NCI-H187 treated with DMSO at 0.1 percent for 48 hours (cell line): Measurements from ENCODE around the gene SEPHS1.
"Not testable (repeated sequence)": the region's sequence is repeated elsewhere in the genome, so short reads cannot be mapped to it uniquely, and the experiment has no call there.

ENCODE experiments used
- DNase-seq: peaks from one replicate; lab custom pipeline; 2025; lab: John Stamatoyannopoulos, UW

SEPHS1 gene

GRCh38 chr10:13360587-13360986 lies 12.5 kb upstream of the SEPHS1 start:
- no peak for DNase-seq

- no peak for DNase-seq
Measured at GRCh38 chr10:13356392-13356791, 8.3 kb upstream of the SEPHS1 start.

GRCh38 chr10:13354783-13355182 lies 6.7 kb upstream of the SEPHS1 start:
- DNase-seq = no peak

- no peak for DNase-seq
Measured at GRCh38 chr10:13352519-13352918, 4.4 kb upstream of the SEPHS1 start.

GRCh38 chr10:13351340-13351915 lies 3.3 kb upstream of the SEPHS1 start:
- DNase-seq = no peak

GRCh38 chr10:13349463-13350274 lies 1.6 kb upstream of the SEPHS1 start:
- no peak for DNase-seq

GRCh38 chr10:13347500-13348156 lies 465 bp downstream of the SEPHS1 start:
- DNase-seq = no peak

GRCh38 chr10:13347043-13347499 lies 1.0 kb downstream of the SEPHS1 start:
- no peak for DNase-seq

GRCh38 chr10:13346283-13347042 lies 1.6 kb downstream of the SEPHS1 start:
- no peak for DNase-seq

- no peak for DNase-seq
Measured at GRCh38 chr10:13340626-13341376, 7.3 kb downstream of the SEPHS1 start.

GRCh38 chr10:13340068-13340467 lies 8.0 kb downstream of the SEPHS1 start:
- DNase-seq = no peak

- DNase-seq = no peak
Measured at GRCh38 chr10:13338390-13339110, 9.5 kb downstream of the SEPHS1 start.

- DNase-seq = no peak
Measured at GRCh38 chr10:13337827-13338196, 10.3 kb downstream of the SEPHS1 start.

- DNase-seq = no peak
Measured at GRCh38 chr10:13337128-13337826, 10.8 kb downstream of the SEPHS1 start.

GRCh38 chr10:13335881-13336280 lies 12.2 kb downstream of the SEPHS1 start:
- no peak for DNase-seq

- DNase-seq = no peak
Measured at GRCh38 chr10:13334556-13334955, 13.5 kb downstream of the SEPHS1 start.

GRCh38 chr10:13331646-13332045 lies 16.4 kb downstream of the SEPHS1 start:
- no peak for DNase-seq

GRCh38 chr10:13330980-13331379 lies 17.1 kb downstream of the SEPHS1 start:
- not testable (repeated sequence) for DNase-seq

- no peak for DNase-seq
Measured at GRCh38 chr10:13329565-13329964, 18.5 kb downstream of the SEPHS1 start.

- DNase-seq = no peak
Measured at GRCh38 chr10:13328613-13329012, 19.5 kb downstream of the SEPHS1 start.
